Breast epithelium (tissue), 3 donors: ENCODE measurements around the gene LENG8.

Source experiments
- CTCF ChIP-seq, 3 donors: fragments of 450-650 bp; IDR thresholded peaks; one replicate each; pipeline ENCODE4 v1.5.1; 2016 to 2017; ENCODE audit warnings: antibody characterized with exemption in 3 of 3, mild to moderate bottlenecking in 3 of 3, moderate library complexity in 3 of 3
- POLR2A ChIP-seq: fragments of 450-650 bp; IDR thresholded peaks from one replicate; pipeline ENCODE4 v1.6.1; 2016; ENCODE audit warnings: antibody characterized with exemption, mild to moderate bottlenecking, moderate library complexity
- POLR2AphosphoS5 ChIP-seq, 3 donors: sonication (generic); formaldehyde crosslinking; IDR thresholded peaks; one replicate each; pipeline ENCODE4 v1.6.1; 2017; ENCODE audit warnings: antibody characterized with exemption in 3 of 3

- TF ChIP-seq POLR2A: no peak
- TF ChIP-seq CTCF (IDR thresholded peaks at IDR 0.05): no peak
- TF ChIP-seq POLR2AphosphoS5 (IDR thresholded peaks at IDR 0.05): no peak
Measured at GRCh38 chr19:54458648-54459281, 9.8 kb downstream of the LENG8 start.
